Activated CD4-positive, alpha-beta T cell treated with anti-CD3 and anti-CD28 coated beads for 36 hours (primary cell): ENCODE results near the gene CMSS1. TPM values are rescaled to one million over a fixed set of nuclear protein-coding genes. Genes with fewer than 3 reads are reported as not detected.
A peak's percentile ranks its signal among the peaks of the same experiment; 100 is the strongest.

ENCODE experiments used
- ATAC-seq: fragments of 200-7000 bp; cut with Tn5 transposase; one replicate; pipeline ENCODE4 v1.10.0; 2021; ENCODE audit warnings: mild to moderate bottlenecking, moderate library complexity
- CTCF ChIA-PET: fragments of 350-600 bp; sonication (Branson Sonifier 250); formaldehyde crosslinking; loops from one replicate; lab custom pipeline; 2021; ENCODE audit warnings: antibody characterized with exemption; lab: Charles Lee
- POLR2A ChIA-PET: fragments of 350-600 bp; sonication (Branson Sonifier 250); formaldehyde crosslinking; loops from one replicate; lab custom pipeline; 2021; ENCODE audit warnings: antibody characterized with exemption, inconsistent platforms; lab: Charles Lee
- DNase-seq: peaks from one replicate; pipeline ENCODE4 v3.0.0-alpha.2; 2020
- H3K27ac Mint-ChIP-seq: one replicate; pipeline ENCODE4 v1.8.0; 2021; ENCODE audit warnings: mixed read lengths
- H3K27me3 Mint-ChIP-seq: one replicate; pipeline ENCODE4 v1.8.0; 2021; ENCODE audit warnings: mixed read lengths
- H3K36me3 Mint-ChIP-seq: one replicate; pipeline ENCODE4 v1.8.0; 2021; ENCODE audit warnings: low read depth, mixed read lengths
- H3K4me1 Mint-ChIP-seq: one replicate; pipeline ENCODE4 v1.8.0; 2021; ENCODE audit warnings: mixed read lengths
- H3K4me3 Mint-ChIP-seq: one replicate; pipeline ENCODE4 v1.8.0; 2021; ENCODE audit warnings: mild to moderate bottlenecking, moderate library complexity, mixed read lengths
- H3K9me3 Mint-ChIP-seq: one replicate; pipeline ENCODE4 v1.8.0; 2021; ENCODE audit warnings: low read depth, mixed read lengths
- intact Hi-C, 2 experiments: fragments of 100-400 bp; cut with DNase I in 1 of 2; cut with micrococcal nuclease in 1 of 2; formaldehyde crosslinking; loops; one replicate each; pipeline versions ENCODE4 v1.14.2 to v1.15.1; 2022 to 2024; cut with DNase I, micrococcal nuclease
- total RNA-seq, 2 experiments: library from RNA; stranded (reverse); gene quantifications; one replicate each; pipeline ENCODE4 v1.2.3, GENCODE V29; 2021

CMSS1 gene
- total RNA-seq, 2 experiments from 2014 or later = 94.0 to 96.3 TPM

GRCh38 chr3:99966662-99967416 is 149.2 kb downstream of the CMSS1 start:
- Mint-ChIP-seq H3K27ac (no peak overlapping the region), H3K9me3 (no peaks in the 10 kb centered on the region), H3K4me3 (no peak overlapping the region), H3K4me1 (peaks cover 27% of the 10 kb centered on the region), H3K27me3 (no peaks in the 10 kb centered on the region), H3K36me3 (peaks cover 5% of the 10 kb centered on the region)
- no peak for ATAC-seq
- POLR2A ChIA-PET = no interaction called here
- DNase-seq = no peak
- intact Hi-C loops = no loop called here
- CTCF ChIA-PET = interaction anchor here (0.9 kb wide), 1 partner anchor 15 kb away, joined by 3 read pairs; no protein-coding TSS in a partner anchor

- intact Hi-C loops = no loop called here
- no peak overlapping the region for H3K27ac Mint-ChIP-seq
- H3K36me3 Mint-ChIP-seq = peaks cover 5% of the 10 kb centered on the region
- H3K4me1 Mint-ChIP-seq = peaks cover 27% of the 10 kb centered on the region
- ChIA-PET POLR2A (no interaction called here), CTCF (interaction anchor here (0.9 kb wide), 1 partner anchor 16 kb away, joined by 3 read pairs; no protein-coding TSS in a partner anchor)
- no peaks in the 10 kb centered on the region for H3K9me3 Mint-ChIP-seq
- no peak overlapping the region for H3K4me3 Mint-ChIP-seq
- H3K27me3 Mint-ChIP-seq = no peaks in the 10 kb centered on the region
- no peak for ATAC-seq
- DNase-seq = no peak
Measured at GRCh38 chr3:99967796-99968195, 150.1 kb downstream of the CMSS1 start.

- ChIA-PET POLR2A (no interaction called here), CTCF (no interaction called here)
- ATAC-seq = no peak
- intact Hi-C loops = no loop called here
- Mint-ChIP-seq H3K27me3 (no peaks in the 10 kb centered on the region), H3K36me3 (peaks cover 6% of the 10 kb centered on the region), H3K4me3 (no peak overlapping the region), H3K27ac (no peak overlapping the region), H3K4me1 (peaks cover 27% of the 10 kb centered on the region), H3K9me3 (no peaks in the 10 kb centered on the region)
- DNase-seq = no peak
Measured at GRCh38 chr3:99969136-99969535, 151.5 kb downstream of the CMSS1 start.

- ChIA-PET CTCF (no interaction called here), POLR2A (no interaction called here)
- Mint-ChIP-seq H3K4me3 (no peak overlapping the region), H3K27me3 (no peaks in the 10 kb centered on the region), H3K9me3 (peaks cover 2% of the 10 kb centered on the region), H3K4me1 (peaks cover 25% of the 10 kb centered on the region), H3K36me3 (peaks cover 9% of the 10 kb centered on the region), H3K27ac (no peak overlapping the region)
- intact Hi-C loops = no loop called here
- peak; percentile 55 for ATAC-seq
- DNase-seq = no peak
Measured at GRCh38 chr3:99970198-99970597, 152.5 kb downstream of the CMSS1 start.

- CTCF ChIA-PET = no interaction called here
- H3K27ac Mint-ChIP-seq = no peak overlapping the region
Measured at GRCh38 chr3:99971761-99972160, 154.1 kb downstream of the CMSS1 start.

GRCh38 chr3:99972380-99973104 is 154.9 kb downstream of the CMSS1 start:
- CTCF ChIA-PET = interaction anchor here (0.7 kb wide), 1 partner anchor 16 kb away, joined by 3 read pairs; no protein-coding TSS in a partner anchor
- peaks cover 8% of the 10 kb centered on the region for H3K9me3 Mint-ChIP-seq
- intact Hi-C loops = no loop called here
- DNase-seq (no peak), ATAC-seq (no peak)
- no peaks in the 10 kb centered on the region for H3K27me3 Mint-ChIP-seq
- peaks cover 23% of the 10 kb centered on the region for H3K4me1 Mint-ChIP-seq
- H3K36me3 Mint-ChIP-seq = peaks cover 15% of the 10 kb centered on the region
- no peak overlapping the region for H3K27ac Mint-ChIP-seq
- no peak overlapping the region for H3K4me3 Mint-ChIP-seq
- POLR2A ChIA-PET = no interaction called here

More at GRCh38 chr3:99971761-99972160, 154.1 kb downstream of the CMSS1 start:
- Mint-ChIP-seq H3K36me3 (peaks cover 13% of the 10 kb centered on the region), H3K4me3 (no peak overlapping the region), H3K4me1 (peaks cover 23% of the 10 kb centered on the region), H3K9me3 (peaks cover 4% of the 10 kb centered on the region), H3K27me3 (no peaks in the 10 kb centered on the region)
- DNase-seq (no peak), ATAC-seq (no peak)
- POLR2A ChIA-PET = no interaction called here
- intact Hi-C loops = no loop called here

- Mint-ChIP-seq H3K36me3 (peaks cover 15% of the 10 kb centered on the region), H3K4me1 (peaks cover 7% of the 10 kb centered on the region)
Measured at GRCh38 chr3:99974989-99975388, 157.3 kb downstream of the CMSS1 start.

GRCh38 chr3:99976584-99976983 is 158.9 kb downstream of the CMSS1 start:
- POLR2A ChIA-PET = no interaction called here
- intact Hi-C loops = no loop called here
- Mint-ChIP-seq H3K4me3 (no peak overlapping the region), H3K27me3 (no peaks in the 10 kb centered on the region), H3K27ac (no peak overlapping the region), H3K36me3 (peaks cover 15% of the 10 kb centered on the region), H3K4me1 (no peaks in the 10 kb centered on the region), H3K9me3 (peaks cover 8% of the 10 kb centered on the region)
- no peak for DNase-seq
- ATAC-seq = no peak
- CTCF ChIA-PET = no interaction called here

More at GRCh38 chr3:99974989-99975388, 157.3 kb downstream of the CMSS1 start:
- peaks cover 8% of the 10 kb centered on the region for H3K9me3 Mint-ChIP-seq
- no peak overlapping the region for H3K4me3 Mint-ChIP-seq
- H3K27me3 Mint-ChIP-seq = no peaks in the 10 kb centered on the region
- POLR2A ChIA-PET = no interaction called here
- DNase-seq (no peak), ATAC-seq (no peak)
- H3K27ac Mint-ChIP-seq = no peak overlapping the region
- CTCF ChIA-PET = interaction anchor here (0.6 kb wide), 1 partner anchor 104 kb away, joined by 4 read pairs; no protein-coding TSS in a partner anchor
- intact Hi-C loops = no loop called here

GRCh38 chr3:99978221-99978620 is 160.6 kb downstream of the CMSS1 start:
- intact Hi-C loops = no loop called here
- DNase-seq (no peak), ATAC-seq (no peak)
- Mint-ChIP-seq H3K27ac (no peak overlapping the region), H3K4me3 (no peak overlapping the region), H3K9me3 (peaks cover 8% of the 10 kb centered on the region), H3K27me3 (no peaks in the 10 kb centered on the region), H3K36me3 (peaks cover 15% of the 10 kb centered on the region), H3K4me1 (no peaks in the 10 kb centered on the region)
- ChIA-PET POLR2A (no interaction called here), CTCF (interaction anchor here (0.6 kb wide), 1 partner anchor 168 kb away, joined by 3 read pairs; no protein-coding TSS in a partner anchor)

GRCh38 chr3:99980606-99981005 is 162.9 kb downstream of the CMSS1 start:
- Mint-ChIP-seq H3K4me3 (no peak overlapping the region), H3K27ac (no peak overlapping the region), H3K36me3 (peaks cover 9% of the 10 kb centered on the region), H3K9me3 (peaks cover 6% of the 10 kb centered on the region), H3K4me1 (no peaks in the 10 kb centered on the region), H3K27me3 (no peaks in the 10 kb centered on the region)
- ATAC-seq = no peak
- no peak for DNase-seq
- intact Hi-C loops = no loop called here
- CTCF ChIA-PET = interaction anchor here (0.6 kb wide), 1 partner anchor 476 kb away, joined by 3 read pairs; no protein-coding TSS in a partner anchor
- POLR2A ChIA-PET = no interaction called here

- ChIA-PET CTCF (no interaction called here), POLR2A (no interaction called here)
- Mint-ChIP-seq H3K36me3 (peaks cover 8% of the 10 kb centered on the region), H3K4me1 (no peaks in the 10 kb centered on the region), H3K4me3 (no peak overlapping the region), H3K27ac (no peak overlapping the region), H3K27me3 (no peaks in the 10 kb centered on the region), H3K9me3 (peaks cover 6% of the 10 kb centered on the region)
- no peak for ATAC-seq
- intact Hi-C loops = no loop called here
- DNase-seq = no peak
Measured at GRCh38 chr3:99981138-99981537, 163.5 kb downstream of the CMSS1 start.
